HEK293 (cell line): Measurements from ENCODE around the gene GRID2.

ENCODE experiments used
- CTCF ChIA-PET: fragments of 350-600 bp; formaldehyde crosslinking; extraction: SDS; loops from one replicate; lab custom pipeline; 2021; ENCODE audit warnings: antibody characterized with exemption; lab: Yijun Ruan, JAX
- POLR2A ChIA-PET: fragments of 300-600 bp; formaldehyde crosslinking; extraction: SDS; loops from one replicate; lab custom pipeline; 2020; ENCODE audit warnings: antibody characterized with exemption, inconsistent platforms; lab: Yijun Ruan, JAX
- H3K27ac ChIP-seq: fragments of 200-500 bp; sonication (Bioruptor generic); 2 replicates; pipeline ENCODE4 v1.5.1; 2014; ENCODE audit warnings: low read depth, low read length, control low read depth, inconsistent platforms; ENCODE audit errors: extremely low read depth
- H3K36me3 ChIP-seq, 2 experiments: fragments of 200-500 bp in 1 of 2; sonication (Bioruptor generic) in 1 of 2; 1 replicate in 1 of 2; 2 replicates in 1 of 2; pipeline ENCODE4 v1.5.1; 2014 to 2017; ENCODE audit warnings: inconsistent platforms in 2 of 2, low read length in 2 of 2; ENCODE audit not compliant: control insufficient read depth in 2 of 2, insufficient read depth in 1 of 2
- H3K4me1 ChIP-seq: fragments of 200-500 bp; sonication (Bioruptor generic); 2 replicates; pipeline ENCODE4 v1.5.1; 2014; ENCODE audit warnings: mild to moderate bottlenecking, low read length, inconsistent platforms; ENCODE audit not compliant: control insufficient read depth, insufficient read depth
- H3K4me3 ChIP-seq: 2 replicates; pipeline ENCODE4 v1.5.1; 2011; ENCODE audit warnings: low read depth, mild to moderate bottlenecking, control low read depth, low read length, moderate library complexity
- H3K9me3 ChIP-seq: fragments of 200-500 bp; sonication (Bioruptor generic); 2 replicates; pipeline ENCODE4 v1.5.1; 2014; ENCODE audit warnings: low read depth, low read length, inconsistent platforms; ENCODE audit not compliant: control insufficient read depth, insufficient read depth
- BCL11B ChIP-seq: fragments of 450-650 bp; formaldehyde crosslinking; IDR thresholded peaks from 2 replicates; pipeline ENCODE4 v1.5.1; 2016; ENCODE audit warnings: low read depth, missing biosample characterization, missing genetic modification characterization
- HOXA7 ChIP-seq: sonication (generic); formaldehyde crosslinking; IDR thresholded peaks from 2 replicates; pipeline ENCODE4 v1.8.1; 2022; ENCODE audit warnings: missing genetic modification reagents, borderline replicate concordance
- KLF17 ChIP-seq: fragments of 450-650 bp; formaldehyde crosslinking; IDR thresholded peaks from 2 replicates; pipeline ENCODE4 v1.5.1; 2016; ENCODE audit warnings: missing biosample characterization, missing genetic modification characterization
- SCRT2 ChIP-seq: fragments of 450-650 bp; formaldehyde crosslinking; IDR thresholded peaks from 2 replicates; pipeline ENCODE4 v1.5.1; 2016; ENCODE audit warnings: missing biosample characterization, missing genetic modification characterization
- TSHZ1 ChIP-seq: fragments of 450-650 bp; formaldehyde crosslinking; IDR thresholded peaks from 2 replicates; pipeline ENCODE4 v1.5.1; 2016; ENCODE audit warnings: missing biosample characterization, missing genetic modification characterization, borderline replicate concordance
- YY2 ChIP-seq: fragments of 450-650 bp; formaldehyde crosslinking; IDR thresholded peaks from 2 replicates; pipeline ENCODE4 v1.5.1; 2016; ENCODE audit warnings: missing biosample characterization, missing genetic modification characterization
- ZBTB49 ChIP-seq: fragments of 450-650 bp; formaldehyde crosslinking; IDR thresholded peaks from 2 replicates; pipeline ENCODE4 v1.5.1; 2016; ENCODE audit warnings: missing biosample characterization, missing genetic modification characterization, low read depth
- ZBTB6 ChIP-seq: fragments of 450-650 bp; formaldehyde crosslinking; IDR thresholded peaks from 2 replicates; pipeline ENCODE4 v1.5.1; 2017; ENCODE audit warnings: missing biosample characterization, missing genetic modification characterization
- ZNF132 ChIP-seq: fragments of 450-650 bp; formaldehyde crosslinking; IDR thresholded peaks from 2 replicates; pipeline ENCODE4 v1.5.1; 2017; ENCODE audit warnings: missing biosample characterization, missing genetic modification characterization, borderline replicate concordance
- ZNF16 ChIP-seq: fragments of 450-650 bp; formaldehyde crosslinking; IDR thresholded peaks from 2 replicates; pipeline ENCODE4 v1.5.1; 2016; ENCODE audit warnings: low read depth, missing biosample characterization, missing genetic modification characterization
- ZNF280C ChIP-seq: fragments of 450-650 bp; formaldehyde crosslinking; IDR thresholded peaks from 2 replicates; pipeline ENCODE4 v1.5.1; 2016; ENCODE audit warnings: missing biosample characterization, missing genetic modification characterization
- ZNF311 ChIP-seq: fragments of 450-650 bp; formaldehyde crosslinking; IDR thresholded peaks from 2 replicates; pipeline ENCODE4 v1.5.1; 2017; ENCODE audit warnings: missing biosample characterization, missing genetic modification characterization, borderline replicate concordance
- ZNF580 ChIP-seq: fragments of 450-650 bp; formaldehyde crosslinking; IDR thresholded peaks from 2 replicates; pipeline ENCODE4 v1.5.1; 2016; ENCODE audit warnings: missing biosample characterization, missing genetic modification characterization
- ZNF624 ChIP-seq: fragments of 450-650 bp; formaldehyde crosslinking; IDR thresholded peaks from 2 replicates; pipeline ENCODE4 v1.5.1; 2017; ENCODE audit warnings: missing biosample characterization, missing genetic modification characterization
- ZNF639 ChIP-seq: fragments of 450-650 bp; formaldehyde crosslinking; IDR thresholded peaks from 2 replicates; pipeline ENCODE4 v1.5.1; 2016; ENCODE audit warnings: missing biosample characterization, missing genetic modification characterization
- ZNF777 ChIP-seq: fragments of 450-650 bp; formaldehyde crosslinking; IDR thresholded peaks from 2 replicates; pipeline ENCODE4 v1.5.1; 2017; ENCODE audit warnings: missing biosample characterization, missing genetic modification characterization, borderline replicate concordance
- ZNF792 ChIP-seq: fragments of 450-650 bp; formaldehyde crosslinking; IDR thresholded peaks from 2 replicates; pipeline ENCODE4 v1.5.1; 2016; ENCODE audit warnings: missing biosample characterization, missing genetic modification characterization
- ZNF837 ChIP-seq: fragments of 450-650 bp; formaldehyde crosslinking; IDR thresholded peaks from 2 replicates; pipeline ENCODE4 v1.5.1; 2016; ENCODE audit warnings: missing biosample characterization, missing genetic modification characterization
- ZXDB ChIP-seq: fragments of 450-650 bp; formaldehyde crosslinking; IDR thresholded peaks from 2 replicates; pipeline ENCODE4 v1.5.1; 2016; ENCODE audit warnings: missing biosample characterization, missing genetic modification characterization

GRID2 gene

GRCh38 chr4:93053140-93053539 is 749.4 kb downstream of the GRID2 start:
- no peaks in the 10 kb centered on the region for H3K36me3 ChIP-seq
- TF ChIP-seq ZBTB6 (tag by site-specific recombination) (no peak), YY2 (tag by site-specific recombination) (no peak), HOXA7 (no peak), ZNF624 (tag by site-specific recombination) (no peak), TSHZ1 (tag by site-specific recombination) (no peak), SCRT2 (tag by site-specific recombination) (no peak), ZBTB49 (tag by site-specific recombination) (no peak), KLF17 (tag by site-specific recombination) (no peak), ZNF132 (tag by site-specific recombination) (no peak), ZNF280C (no peak), ZNF639 (tag by site-specific recombination) (no peak), ZNF311 (no peak), BCL11B (no peak), ZNF777 (tag by site-specific recombination) (no peak), ZXDB (tag by site-specific recombination) (no peak), ZNF580 (tag by site-specific recombination) (no peak), ZNF837 (tag by site-specific recombination) (no peak), ZNF792 (no peak), ZNF16 (tag by site-specific recombination) (no peak)
- TF ChIP-seq, all 188 proteins: peak for 0
- ChIA-PET POLR2A (no interaction called here), CTCF (no interaction called here)
- Histone ChIP-seq H3K27ac (no peak overlapping the region), H3K4me3 (no peak overlapping the region), H3K4me1 (no peaks in the 10 kb centered on the region), H3K9me3 (no peaks in the 10 kb centered on the region)
